ENCODE measurements around the gene BICRA. TPM values are rescaled to one million over a fixed set of nuclear protein-coding genes. Genes with fewer than 3 reads are reported as not detected.

Gene BICRA
- total and polyA plus RNA-seq, 9 of the 15 experiments (the other 6 are each of a cell fraction or from before 2014, with no cell fraction given): 0.01 to 8.8 (median 1.2) TPM

- 0 out of 2 replicates have a peak, but pooled peaks have one; percentile 2 for TF ChIP-seq EGR1 (conservative IDR thresholded peaks at IDR 0.05)
- no peak for TF ChIP-seq THRB (CRISPR knock-in tag; conservative IDR thresholded peaks at IDR 0.05)
- peak; percentile 64; the same call in 1 of the 2 replicates for TF ChIP-seq ZBTB9 (CRISPR knock-in tag; IDR thresholded peaks at IDR 0.05)
- TF ChIP-seq CUX1 (CRISPR knock-in tag; IDR thresholded peaks at IDR 0.05): no peak; the same call in 1 of the 2 replicates
- TF ChIP-seq POLR3A (IDR thresholded peaks at IDR 0.05; ENCODE audit: borderline replicate concordance, extremely low read depth, insufficient read depth, insufficient read length): no peak
- peak; percentile 14; the same call in 1 of the 2 replicates for TF ChIP-seq ZNF583 (CRISPR knock-in tag; IDR thresholded peaks at IDR 0.05)
- no peak for TF ChIP-seq CC2D1A (IDR thresholded peaks at IDR 0.05)
- no peak for TF ChIP-seq CEBPB (tag; IDR thresholded peaks at IDR 0.05)
- no peak for TF ChIP-seq KLF10 (CRISPR knock-in tag; IDR thresholded peaks at IDR 0.05)
- TF ChIP-seq ZNF143 (CRISPR knock-in tag; IDR thresholded peaks at IDR 0.05): no peak
- no peak for TF ChIP-seq ZNF3 (CRISPR knock-in tag; IDR thresholded peaks at IDR 0.05)
- peak; percentile 85 for TF ChIP-seq HDAC2 (IDR thresholded peaks at IDR 0.05)
- no peak for TF ChIP-seq HDAC6 (IDR thresholded peaks at IDR 0.05; ENCODE audit: low read depth, low read length)
- TF ChIP-seq RNF219 (CRISPR knock-in tag; IDR thresholded peaks at IDR 0.05): no peak
- no peak for TF ChIP-seq ETV1 (tag; conservative IDR thresholded peaks at IDR 0.05; ENCODE audit: low read depth)
- no peak for TF ChIP-seq COPS2 (conservative IDR thresholded peaks at IDR 0.05)
- peak; percentile 47 for TF ChIP-seq CCNT2 (IDR thresholded peaks at IDR 0.05; ENCODE audit: borderline replicate concordance, extremely low read depth, insufficient read length, low read depth, low read length)
- TF ChIP-seq PML (IDR thresholded peaks at IDR 0.05; ENCODE audit: low read length): peak; percentile 71
These were observed 136.3 kb downstream of the BICRA start, which contains the start of gene NOP53 (continued) for GRCh38 chr19:47745010-47745901.

All from K562 (cell line).